ENCODE data around the gene PPM1L. TPM values are rescaled to one million over a fixed set of nuclear protein-coding genes. Genes with fewer than 3 reads are reported as not detected.
A peak's percentile ranks its signal among the peaks of the same experiment; 100 is the strongest.

PPM1L gene
- total and polyA plus RNA-seq, 2 of the 13 experiments (the other 11 are each of a cell fraction or from before 2014, with no cell fraction given): 0.22 to 1.4 TPM

DNA sequence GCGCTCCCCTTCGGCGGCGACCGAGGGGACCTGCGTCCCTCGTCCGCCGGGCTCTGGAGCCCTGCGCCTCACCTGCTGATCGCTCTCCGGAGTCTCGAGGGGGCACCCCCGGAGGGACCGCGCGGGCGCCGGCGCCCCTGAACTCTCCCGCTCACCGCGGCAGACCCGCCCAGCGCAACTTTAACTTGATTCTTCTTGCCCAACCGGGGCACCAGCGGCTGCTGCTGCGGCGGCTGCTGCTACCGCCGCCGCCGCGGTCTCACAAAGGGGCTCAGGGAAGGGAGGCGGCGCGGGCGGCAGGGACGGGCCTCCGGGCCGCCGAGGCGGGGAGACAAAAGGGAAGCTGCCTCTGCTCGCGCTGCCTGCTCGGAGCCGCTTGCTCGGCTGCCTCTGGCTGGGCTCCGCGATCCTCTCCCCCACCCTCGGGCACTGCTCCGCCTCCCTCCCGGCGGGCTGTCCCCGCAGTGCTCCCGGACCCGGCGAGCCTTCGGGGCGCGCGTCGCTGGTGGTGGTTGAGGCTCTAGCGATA, at the start of gene PPM1L (continued):
- no peak for TF ChIP-seq MEIS1 (CRISPR knock-in tag; IDR thresholded peaks at IDR 0.05; ENCODE audit: borderline replicate concordance)
- TF ChIP-seq ISL2 (CRISPR knock-in tag; IDR thresholded peaks at IDR 0.05): 0 out of 2 replicates have a peak, but pooled peaks have one; percentile 5
- peak; percentile 38 for TF ChIP-seq AGO2 (optimal IDR thresholded peaks at IDR 0.05; ENCODE audit: low read depth, low read length)
- 0 out of 2 replicates have a peak, but pooled peaks have one; percentile 27 for TF ChIP-seq ZNF232 (CRISPR knock-in tag; IDR thresholded peaks at IDR 0.05; ENCODE audit: borderline replicate concordance)
- no peak for TF ChIP-seq HOXA9 (CRISPR knock-in tag; IDR thresholded peaks at IDR 0.05; ENCODE audit: borderline replicate concordance)
- peak; percentile 16; the same call in 1 of the 2 replicates for TF ChIP-seq ZSCAN20 (CRISPR knock-in tag; IDR thresholded peaks at IDR 0.05; ENCODE audit: borderline replicate concordance)
- TF ChIP-seq, protein P1, sequence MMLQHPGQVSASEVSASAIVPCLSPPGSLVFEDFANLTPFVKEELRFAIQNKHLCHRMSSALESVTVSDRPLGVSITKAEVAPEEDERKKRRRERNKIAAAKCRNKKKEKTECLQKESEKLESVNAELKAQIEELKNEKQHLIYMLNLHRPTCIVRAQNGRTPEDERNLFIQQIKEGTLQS (CRISPR knock-in tag; IDR thresholded peaks at IDR 0.05): no peak
- TF ChIP-seq FOXK2 (IDR thresholded peaks at IDR 0.05): no peak
- no peak for TF ChIP-seq NAIF1 (CRISPR knock-in tag; IDR thresholded peaks at IDR 0.05; ENCODE audit: borderline replicate concordance)
- TF ChIP-seq SMARCC2 (IDR thresholded peaks at IDR 0.05): no peak
- no peak for TF ChIP-seq HES4 (CRISPR knock-in tag; IDR thresholded peaks at IDR 0.05; ENCODE audit: borderline replicate concordance)
- no peak for TF ChIP-seq ZNF615 (CRISPR knock-in tag; IDR thresholded peaks at IDR 0.05; ENCODE audit: borderline replicate concordance)
- TF ChIP-seq, protein P2, sequence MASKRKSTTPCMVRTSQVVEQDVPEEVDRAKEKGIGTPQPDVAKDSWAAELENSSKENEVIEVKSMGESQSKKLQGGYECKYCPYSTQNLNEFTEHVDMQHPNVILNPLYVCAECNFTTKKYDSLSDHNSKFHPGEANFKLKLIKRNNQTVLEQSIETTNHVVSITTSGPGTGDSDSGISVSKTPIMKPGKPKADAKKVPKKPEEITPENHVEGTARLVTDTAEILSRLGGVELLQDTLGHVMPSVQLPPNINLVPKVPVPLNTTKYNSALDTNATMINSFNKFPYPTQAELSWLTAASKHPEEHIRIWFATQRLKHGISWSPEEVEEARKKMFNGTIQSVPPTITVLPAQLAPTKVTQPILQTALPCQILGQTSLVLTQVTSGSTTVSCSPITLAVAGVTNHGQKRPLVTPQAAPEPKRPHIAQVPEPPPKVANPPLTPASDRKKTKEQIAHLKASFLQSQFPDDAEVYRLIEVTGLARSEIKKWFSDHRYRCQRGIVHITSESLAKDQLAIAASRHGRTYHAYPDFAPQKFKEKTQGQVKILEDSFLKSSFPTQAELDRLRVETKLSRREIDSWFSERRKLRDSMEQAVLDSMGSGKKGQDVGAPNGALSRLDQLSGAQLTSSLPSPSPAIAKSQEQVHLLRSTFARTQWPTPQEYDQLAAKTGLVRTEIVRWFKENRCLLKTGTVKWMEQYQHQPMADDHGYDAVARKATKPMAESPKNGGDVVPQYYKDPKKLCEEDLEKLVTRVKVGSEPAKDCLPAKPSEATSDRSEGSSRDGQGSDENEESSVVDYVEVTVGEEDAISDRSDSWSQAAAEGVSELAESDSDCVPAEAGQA (IDR thresholded peaks at IDR 0.05; ENCODE audit: low read depth): no peak
- TF ChIP-seq, protein P2 (CRISPR knock-in tag; IDR thresholded peaks at IDR 0.05; ENCODE audit: borderline replicate concordance): no peak
- TF ChIP-seq ZFP36 (IDR thresholded peaks at IDR 0.05; ENCODE audit: borderline replicate concordance, low read depth, low read length, partially characterized antibody): no peak
- TF ChIP-seq, protein P3, sequence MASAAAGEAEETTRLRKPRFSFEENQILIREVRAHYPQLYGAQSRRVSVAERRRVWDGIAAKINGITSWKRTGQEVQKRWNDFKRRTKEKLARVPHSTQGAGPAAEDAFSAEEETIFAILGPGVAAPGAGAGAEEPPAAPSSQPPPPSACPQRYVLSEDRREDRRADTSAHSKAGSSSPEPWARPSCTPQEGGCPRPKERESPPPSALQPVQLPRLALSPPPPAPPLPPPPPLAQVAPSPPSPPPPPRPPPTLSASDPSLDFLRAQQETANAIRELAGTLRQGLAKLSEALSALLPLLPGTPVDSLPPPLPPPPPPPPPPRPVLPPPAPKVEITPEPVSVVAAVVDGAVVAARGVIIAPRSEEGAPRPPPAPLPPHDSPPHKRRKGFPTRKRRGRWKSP (CRISPR knock-in tag; IDR thresholded peaks at IDR 0.05): 0 out of 2 replicates have a peak, but pooled peaks have one; percentile 3
- no peak for TF ChIP-seq PHB2 (IDR thresholded peaks at IDR 0.05; ENCODE audit: partially characterized antibody)
- TF ChIP-seq ZNF563 (CRISPR knock-in tag; IDR thresholded peaks at IDR 0.05): no peak
- no peak for TF ChIP-seq SRSF4 (IDR thresholded peaks at IDR 0.05; ENCODE audit: low read depth, low read length, poor library complexity, severe bottlenecking)

Measured in HepG2 (cell line).